HL-60/S4 (cell line): ENCODE measurements around the gene VPS13C.

Source experiments
- in situ Hi-C: fragments of 300-500 bp; cut with MboI; formaldehyde crosslinking; loops from 2 replicates; pipeline ENCODE4 v1.14.3; 2022; ENCODE audit warnings: low sequenced_read_pairs

Gene VPS13C

GRCh38 chr15:61879219-61879618 lies 181.0 kb downstream of the VPS13C start:
- in situ Hi-C loops = loop anchor here (25.0 kb wide), 1 partner anchor 183 kb away; the partner anchor contains the start of genes C2CD4A and VPS13C

GRCh38 chr15:61871926-61872522 lies 188.2 kb downstream of the VPS13C start:
- in situ Hi-C loops = no loop called here

GRCh38 chr15:61869656-61870055 lies 190.6 kb downstream of the VPS13C start:
- in situ Hi-C loops = no loop called here

- in situ Hi-C loops = no loop called here
Measured at GRCh38 chr15:61861962-61862361, 198.3 kb downstream of the VPS13C start.

GRCh38 chr15:61857169-61857829 lies 202.9 kb downstream of the VPS13C start:
- in situ Hi-C loops = no loop called here

GRCh38 chr15:61856295-61856694 lies 204.0 kb downstream of the VPS13C start:
- in situ Hi-C loops = no loop called here

- in situ Hi-C loops = no loop called here
Measured at GRCh38 chr15:61853195-61853594, 207.1 kb downstream of the VPS13C start.

GRCh38 chr15:61851955-61852354 lies 208.3 kb downstream of the VPS13C start:
- in situ Hi-C loops = no loop called here

GRCh38 chr15:61849447-61849846 lies 210.8 kb downstream of the VPS13C start:
- in situ Hi-C loops = loop anchor here (25.0 kb wide), 2 partner anchors 687 to 1262 kb away; no protein-coding TSS in a partner anchor

- in situ Hi-C loops = loop anchor here (25.0 kb wide), 2 partner anchors 679 to 1254 kb away; no protein-coding TSS in a partner anchor
Measured at GRCh38 chr15:61841466-61841865, 218.8 kb downstream of the VPS13C start.

- in situ Hi-C loops = loop anchor here (25.0 kb wide), 2 partner anchors 678 to 1253 kb away; no protein-coding TSS in a partner anchor
Measured at GRCh38 chr15:61840090-61840489, 220.2 kb downstream of the VPS13C start.

GRCh38 chr15:61839546-61839945 lies 220.7 kb downstream of the VPS13C start:
- in situ Hi-C loops = loop anchor here (25.0 kb wide), 2 partner anchors 677 to 1252 kb away; no protein-coding TSS in a partner anchor

- in situ Hi-C loops = loop anchor here (25.0 kb wide), 2 partner anchors 673 to 1248 kb away; no protein-coding TSS in a partner anchor
Measured at GRCh38 chr15:61835496-61836106, 224.6 kb downstream of the VPS13C start.

GRCh38 chr15:61835029-61835428 lies 225.2 kb downstream of the VPS13C start:
- in situ Hi-C loops = loop anchor here (25.0 kb wide), 2 partner anchors 673 to 1248 kb away; no protein-coding TSS in a partner anchor

GRCh38 chr15:61834076-61834697 lies 226.1 kb downstream of the VPS13C start:
- in situ Hi-C loops = loop anchor here (25.0 kb wide), 2 partner anchors 672 to 1247 kb away; no protein-coding TSS in a partner anchor

- in situ Hi-C loops = loop anchor here (25.0 kb wide), 2 partner anchors 670 to 1245 kb away; no protein-coding TSS in a partner anchor
Measured at GRCh38 chr15:61832223-61832622, 228.0 kb downstream of the VPS13C start.

- in situ Hi-C loops = loop anchor here (25.0 kb wide), 2 partner anchors 669 to 1244 kb away; no protein-coding TSS in a partner anchor
Measured at GRCh38 chr15:61831505-61831921, 228.7 kb downstream of the VPS13C start.

GRCh38 chr15:61830536-61831330 lies 229.5 kb downstream of the VPS13C start:
- in situ Hi-C loops = loop anchor here (25.0 kb wide), 2 partner anchors 668 to 1243 kb away; no protein-coding TSS in a partner anchor

GRCh38 chr15:61829514-61829889 lies 230.7 kb downstream of the VPS13C start:
- in situ Hi-C loops = loop anchor here (25.0 kb wide), 2 partner anchors 667 to 1242 kb away; no protein-coding TSS in a partner anchor
